ENCODE results near the gene PHACTR1.

GRCh38 chr6:12842114-12842513 is 125.5 kb downstream of the PHACTR1 start:
- TF ChIP-seq CTCF (IDR thresholded peaks at IDR 0.05) (no peak), POLR2A (IDR thresholded peaks at IDR 0.05) (no peak)
